ENCODE data around the gene ENAH.
"Not testable (repeated sequence)": the region's sequence is repeated elsewhere in the genome, so short reads cannot be mapped to it uniquely, and the experiment has no call there.

The ENAH gene

DNA sequence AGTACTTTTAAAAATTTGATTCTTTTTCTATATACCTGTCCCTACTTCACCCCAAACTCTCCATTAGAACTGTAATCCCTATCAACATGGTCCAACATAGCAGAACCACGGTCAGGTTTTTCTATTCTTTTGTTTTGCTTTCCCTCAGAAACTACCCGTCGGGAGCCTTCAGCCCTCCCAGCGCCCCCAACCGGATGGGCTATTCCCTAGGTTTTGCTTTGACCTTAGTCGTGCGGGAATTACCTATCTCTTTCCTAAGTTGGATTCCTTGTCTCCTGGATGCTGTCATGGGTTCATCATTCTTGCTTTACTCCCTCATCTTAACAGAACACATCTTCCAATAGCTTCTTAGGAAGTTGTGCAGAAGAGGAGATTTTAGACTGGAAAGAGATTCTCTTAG is 127.5 kb downstream of the ENAH start:
- DNase-seq (ENCODE audit: low spot score) = no peak

DNA sequence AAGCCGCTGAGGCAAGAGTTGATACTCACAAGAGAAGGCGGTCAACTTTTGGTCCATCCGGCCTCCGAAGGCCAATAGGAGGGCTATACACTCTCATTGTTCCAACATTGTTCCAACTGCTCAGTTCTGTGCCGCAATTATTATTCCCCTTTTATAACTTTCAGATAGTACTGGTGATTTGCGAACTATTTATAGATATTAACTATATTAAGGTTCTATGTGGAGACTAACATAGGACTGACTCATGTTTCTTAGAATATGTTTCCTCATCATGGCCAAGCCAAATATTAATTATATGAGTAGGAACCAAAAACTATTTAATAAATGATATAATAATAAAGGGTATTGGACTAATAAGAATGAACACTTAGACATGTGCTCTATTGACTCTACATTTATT is 128.4 kb downstream of the ENAH start:
- DNase-seq (ENCODE audit: low spot score) = no peak

DNA sequence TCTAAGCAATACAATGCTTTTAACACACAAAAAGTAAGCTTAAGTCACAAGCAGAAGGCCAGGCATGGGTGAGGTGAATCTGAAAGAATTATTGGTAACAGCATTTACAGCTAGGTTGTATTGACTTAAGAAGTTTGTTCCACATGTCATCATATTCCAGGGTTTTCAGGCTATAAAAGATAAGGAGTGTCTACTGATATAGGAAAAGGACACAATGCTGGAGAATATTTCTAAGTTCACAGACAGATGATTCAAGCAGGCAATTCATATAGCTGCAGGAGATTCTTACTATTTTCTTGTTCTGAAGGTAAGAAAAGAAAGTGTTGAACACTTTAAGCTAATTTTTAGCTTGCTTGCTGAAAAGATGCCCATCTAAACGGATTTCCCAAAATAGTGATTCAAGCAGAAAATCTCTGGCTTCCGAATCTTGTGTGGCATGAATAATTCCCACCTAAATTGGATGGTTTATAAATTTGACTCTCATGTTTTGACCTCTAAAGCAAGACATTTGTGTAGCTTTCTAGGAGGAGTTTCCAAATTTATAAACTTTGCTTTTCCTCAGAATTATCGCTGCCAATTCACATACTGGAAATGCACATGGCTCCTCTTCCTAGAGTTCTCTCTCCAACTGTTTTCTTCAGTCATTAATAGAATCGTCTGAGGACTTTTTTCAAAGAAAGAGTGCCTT is 129.5 kb downstream of the ENAH start:
- DNase-seq (ENCODE audit: low spot score) = no peak

DNA sequence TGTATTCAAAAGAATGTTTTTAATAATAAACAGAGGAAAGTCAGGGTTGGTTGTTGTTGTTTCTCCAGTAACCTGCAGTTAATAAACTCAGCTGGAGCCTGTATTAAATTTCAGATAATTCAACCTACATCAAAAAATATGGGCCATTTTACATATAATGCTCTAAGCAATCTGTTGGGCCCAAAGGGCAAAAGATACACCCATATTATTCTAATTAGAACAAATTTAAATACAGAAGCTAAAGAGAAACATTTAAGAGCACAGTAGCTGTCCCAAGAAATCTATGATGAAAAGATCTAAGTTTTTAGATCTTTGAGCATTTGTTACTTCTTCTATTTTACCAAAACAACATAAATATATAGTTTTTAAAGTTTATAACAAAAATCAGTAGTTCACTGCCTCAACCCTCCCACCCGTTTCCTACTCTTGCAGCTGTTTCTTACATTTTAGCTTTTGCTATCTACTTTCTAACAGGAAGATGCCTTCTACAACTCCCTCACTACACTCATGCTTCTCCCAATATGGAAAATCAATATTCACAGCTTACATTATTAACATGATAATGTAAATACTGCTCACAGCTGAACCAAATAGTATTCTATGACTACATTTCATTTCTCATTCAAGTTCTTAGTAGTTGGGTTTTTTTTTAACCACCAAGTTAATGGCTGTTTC is 130.2 kb downstream of the ENAH start:
- no peak for DNase-seq (ENCODE audit: low spot score)

DNA sequence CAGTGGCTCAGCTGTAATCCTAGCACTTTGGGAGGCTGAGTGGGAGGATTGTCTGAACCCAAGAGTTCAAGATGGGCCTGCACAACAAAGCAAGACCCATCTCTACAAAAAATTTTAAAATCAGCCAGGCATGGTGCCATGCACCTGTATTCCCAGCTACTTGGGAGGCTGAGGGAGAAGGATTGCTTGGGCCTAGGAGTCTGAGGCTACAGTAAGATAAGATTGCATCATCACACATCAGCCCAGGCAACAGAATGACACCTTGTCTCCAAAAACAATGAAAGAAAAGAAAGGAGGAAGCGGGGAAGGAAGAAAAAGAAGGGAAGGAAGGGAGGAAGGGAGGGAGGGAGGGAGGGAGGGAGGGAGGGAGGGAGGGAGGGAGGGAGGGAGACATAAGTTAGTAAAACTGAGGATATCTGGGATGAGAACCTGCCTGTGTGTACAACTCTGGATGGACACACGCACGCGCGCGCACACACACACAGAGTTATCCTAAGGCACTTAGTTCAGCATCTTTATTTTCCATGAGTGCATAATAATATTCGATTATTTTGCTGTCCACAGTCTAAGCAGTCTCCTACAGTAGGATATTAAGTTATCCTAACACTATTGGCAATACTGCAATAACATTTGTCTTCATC is 132.2 kb downstream of the ENAH start:
- no peak for DNase-seq (ENCODE audit: low spot score)

DNA sequence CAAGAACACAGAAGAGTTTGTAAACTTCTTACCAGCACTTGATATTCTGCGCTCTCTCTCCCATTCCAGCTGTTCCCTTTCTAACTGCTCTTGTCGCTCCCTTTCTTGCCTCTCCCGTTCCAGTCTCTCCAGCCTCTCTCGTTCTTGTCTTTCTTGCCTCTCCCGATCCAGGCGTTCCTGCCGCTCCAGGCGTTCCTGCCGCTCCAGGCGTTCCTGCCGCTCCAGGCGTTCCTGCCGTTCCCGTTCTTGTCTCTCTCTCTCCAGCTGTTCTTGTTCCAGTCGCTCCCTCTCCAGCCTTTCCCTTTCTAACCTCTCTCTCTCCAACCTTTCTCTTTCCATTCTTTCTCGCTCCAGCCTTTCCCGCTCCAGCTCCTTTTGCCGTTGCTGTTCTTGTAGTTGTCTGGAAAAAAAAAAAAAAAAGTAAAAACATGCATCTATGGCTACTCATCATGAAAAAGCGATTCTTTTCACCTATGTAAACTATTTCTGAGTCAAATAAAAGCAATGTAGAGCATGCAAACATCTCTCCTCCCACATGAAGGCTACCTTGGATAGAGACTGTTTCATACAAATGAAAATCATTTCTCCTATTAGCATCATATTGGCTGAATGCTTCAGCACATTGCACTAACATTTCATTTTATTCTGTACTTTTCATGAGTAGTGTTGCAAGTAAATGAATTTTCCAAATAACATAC is 133.6 kb downstream of the ENAH start:
- no peak for DNase-seq (ENCODE audit: low spot score)

DNA sequence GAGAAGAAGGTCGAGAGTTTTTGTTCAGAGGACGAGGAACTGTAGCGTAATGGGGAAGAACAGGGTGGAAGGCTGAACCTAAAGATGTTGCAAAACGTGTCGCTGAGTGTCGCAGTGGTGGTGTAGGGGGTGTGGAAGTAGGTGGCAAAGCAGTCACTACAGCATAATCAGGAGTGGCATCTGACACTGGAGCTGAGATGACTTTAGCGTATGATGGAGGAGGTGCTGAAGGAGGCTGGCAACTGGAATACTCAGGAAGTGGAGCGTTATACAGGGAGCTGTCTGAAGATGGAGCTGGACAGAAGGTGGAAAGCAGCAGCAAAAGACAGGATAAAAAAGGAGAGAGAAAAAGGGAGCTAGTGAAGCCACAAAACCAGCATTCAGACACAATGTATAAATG is 135.2 kb downstream of the ENAH start:
- peak; percentile 50 for DNase-seq (ENCODE audit: low spot score)

DNA sequence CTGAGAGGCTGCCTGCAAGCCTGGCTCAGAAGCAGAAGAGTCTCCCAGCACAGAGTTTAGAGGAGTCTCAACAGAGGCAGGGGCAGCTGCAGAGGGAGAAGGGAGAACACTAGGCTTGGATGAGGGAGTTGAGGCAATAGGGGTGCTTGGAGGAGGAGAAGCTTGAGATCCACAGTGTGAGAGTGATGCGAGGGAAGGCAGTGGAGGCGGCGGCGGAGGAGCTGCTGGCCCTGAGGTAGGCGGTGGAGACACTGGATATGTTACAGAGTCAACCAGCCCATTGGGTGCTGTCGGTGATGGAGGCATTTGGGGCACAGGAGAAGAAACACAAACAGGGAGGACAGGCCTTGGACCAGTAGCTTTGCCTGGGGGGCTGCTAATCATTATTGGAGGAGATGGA is 135.7 kb downstream of the ENAH start:
- DNase-seq (ENCODE audit: low spot score) = no peak

DNA sequence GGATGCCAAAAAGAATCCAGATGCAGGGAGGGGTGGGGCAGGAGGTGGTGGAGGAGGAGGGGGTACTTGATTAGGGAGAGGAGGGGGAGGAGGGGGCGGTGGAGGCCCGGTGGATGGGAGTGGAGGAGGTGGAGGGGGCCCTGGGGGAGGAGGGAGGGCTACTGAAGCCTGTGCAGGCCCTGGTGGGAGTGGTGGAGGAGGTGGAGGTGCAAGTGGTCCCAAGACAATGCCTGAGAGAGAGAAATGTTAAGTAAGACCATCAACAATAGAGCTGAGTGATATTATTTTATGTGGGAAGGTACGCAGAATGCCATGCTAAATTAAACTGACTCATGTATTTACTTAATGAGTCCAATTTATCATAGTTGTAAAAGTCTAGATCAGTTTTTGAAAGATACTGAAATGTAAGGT is 138.2 kb downstream of the ENAH start:
- DNase-seq (ENCODE audit: low spot score) = no peak

DNA sequence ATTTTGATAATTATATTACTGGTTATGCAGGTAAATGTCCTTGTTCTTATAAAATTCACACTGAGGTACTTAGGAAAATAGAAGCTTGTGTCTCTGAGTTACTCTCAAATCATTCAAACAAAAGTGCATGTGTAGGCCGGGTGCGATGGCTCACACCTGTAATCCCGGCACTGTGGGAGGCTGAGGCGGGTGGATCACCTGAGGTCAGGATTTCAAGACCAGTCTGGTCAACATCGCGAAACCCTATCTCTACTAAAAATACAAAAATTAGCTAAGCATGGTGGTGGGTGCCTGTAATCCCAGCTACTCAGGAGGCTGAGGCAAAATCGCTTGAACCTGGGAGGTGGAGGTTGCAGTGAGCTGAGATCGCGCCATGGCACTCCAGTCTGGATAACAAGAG is 139.3 kb downstream of the ENAH start:
- not testable (repeated sequence) for DNase-seq (ENCODE audit: low spot score)

DNA sequence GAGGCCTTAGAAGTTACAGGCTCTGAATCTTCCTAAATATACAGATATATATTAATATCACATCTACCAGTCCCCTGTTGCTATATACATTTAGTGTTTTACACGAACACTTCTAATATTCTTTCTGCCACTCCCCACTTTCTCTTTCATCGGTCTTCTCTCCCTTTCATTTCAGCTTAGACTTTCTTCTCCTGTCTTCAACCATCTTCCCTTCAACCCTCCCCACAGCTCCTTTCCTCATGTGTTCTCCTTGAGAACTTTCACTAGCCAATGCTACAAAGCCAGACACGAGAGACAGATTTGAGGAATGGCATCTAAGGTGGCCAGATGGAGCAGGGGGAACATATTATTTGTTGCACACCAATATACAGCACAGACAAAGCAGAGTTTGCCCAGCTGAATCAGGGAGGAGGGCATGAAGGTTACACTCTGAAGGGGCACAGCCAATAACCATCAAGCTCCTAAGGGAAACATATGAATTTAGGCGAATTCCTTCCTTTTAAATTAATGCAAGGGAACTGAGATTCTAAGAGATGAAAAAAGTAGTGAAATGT is 141.0 kb downstream of the ENAH start:
- DNase-seq (ENCODE audit: low spot score) = no peak

DNA sequence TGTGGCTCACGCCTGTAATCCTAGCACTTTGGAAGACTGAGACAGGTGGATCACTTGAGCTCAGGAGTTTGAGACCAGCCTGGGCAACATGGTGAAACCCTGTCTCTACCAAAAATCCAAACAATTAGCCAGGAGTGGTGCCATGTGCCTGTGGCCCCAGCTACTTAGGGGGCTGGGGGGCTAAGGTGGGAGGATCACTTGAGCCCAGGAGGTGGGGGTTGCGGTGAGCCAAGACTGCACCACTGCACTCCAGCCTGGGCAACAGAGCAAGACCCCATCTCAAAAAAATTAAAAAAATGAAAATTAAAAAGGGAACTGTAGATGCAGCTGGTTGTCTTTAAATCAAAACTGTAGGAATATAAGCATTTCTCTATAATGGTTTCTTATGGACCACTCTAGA is 142.2 kb downstream of the ENAH start:
- not testable (repeated sequence) for DNase-seq (ENCODE audit: low spot score)

DNA sequence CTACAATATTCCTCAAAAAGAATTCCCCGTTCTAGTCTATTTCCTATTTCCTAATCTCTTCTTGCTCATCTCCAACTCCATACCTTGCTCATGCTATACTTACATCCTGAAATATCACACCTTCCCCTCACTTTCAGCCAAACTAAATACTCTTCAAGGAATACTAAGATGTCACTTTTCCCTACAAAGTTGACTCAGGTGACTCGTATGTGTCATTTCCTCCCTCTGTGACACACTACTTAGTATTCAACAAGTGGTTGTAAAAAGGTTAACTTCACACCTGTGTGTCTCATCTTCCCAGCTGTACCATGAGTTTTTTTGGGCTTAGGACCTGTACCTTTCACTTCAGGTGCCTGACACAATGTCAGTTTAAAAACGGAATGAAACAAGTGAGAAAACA is 143.2 kb downstream of the ENAH start:
- DNase-seq (ENCODE audit: low spot score) = no peak

DNA sequence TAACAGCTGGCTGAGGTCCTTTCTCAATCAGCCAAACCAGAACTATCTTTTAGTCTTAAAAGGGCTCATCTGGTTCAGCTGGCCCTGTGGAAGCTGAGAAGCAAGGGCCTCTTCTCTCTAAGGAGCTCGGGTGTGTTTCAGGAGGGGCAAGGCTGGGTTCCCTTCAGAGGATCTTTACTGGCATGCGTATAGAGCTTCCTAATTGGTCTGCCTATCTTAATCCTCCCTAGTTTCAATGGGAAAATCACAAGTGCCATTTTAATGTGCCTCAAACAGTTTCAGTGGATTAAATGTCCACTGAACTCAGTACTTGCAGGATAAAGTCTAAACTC is 143.6 kb downstream of the ENAH start:
- DNase-seq (ENCODE audit: low spot score) = no peak

DNA sequence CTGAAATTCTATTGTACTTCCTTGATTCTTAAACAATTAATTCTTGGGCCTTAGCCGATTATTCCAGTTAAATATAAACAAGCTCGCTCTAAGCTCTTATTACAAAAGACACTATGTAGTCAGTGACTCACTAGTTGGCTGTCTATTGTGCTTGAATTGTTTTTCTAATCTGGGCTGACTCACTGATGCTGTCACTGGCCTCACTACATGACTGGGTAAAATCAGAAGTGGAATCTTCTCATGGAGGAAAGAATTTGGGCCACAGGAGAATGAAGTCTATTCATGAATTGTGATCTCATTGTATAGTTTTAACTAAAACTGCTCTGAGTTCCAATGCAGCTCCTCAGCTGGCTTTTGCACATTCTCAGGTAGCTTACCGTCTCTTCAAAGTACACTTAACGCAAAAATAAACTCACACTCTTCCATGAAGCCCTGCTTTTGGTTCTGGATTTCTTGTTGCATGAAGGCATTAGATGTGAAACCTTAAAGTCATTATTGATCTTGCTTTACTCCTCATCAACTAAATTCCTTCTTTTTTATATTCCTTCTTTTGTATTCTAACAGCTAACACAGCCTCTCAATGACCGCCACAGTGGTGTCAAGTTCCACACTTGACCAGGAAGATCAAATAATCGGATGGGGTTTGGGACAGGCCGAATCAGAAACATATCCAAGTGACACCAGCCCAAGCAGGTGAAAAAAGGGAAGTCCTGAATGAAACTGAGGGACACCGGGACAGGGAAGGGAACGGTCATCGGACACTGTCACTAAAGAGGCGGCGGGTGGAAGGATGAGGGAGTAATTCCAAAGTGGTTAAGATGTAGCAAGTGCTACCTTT is 144.2 kb downstream of the ENAH start:
- DNase-seq (ENCODE audit: low spot score) = peak; percentile 59

DNA sequence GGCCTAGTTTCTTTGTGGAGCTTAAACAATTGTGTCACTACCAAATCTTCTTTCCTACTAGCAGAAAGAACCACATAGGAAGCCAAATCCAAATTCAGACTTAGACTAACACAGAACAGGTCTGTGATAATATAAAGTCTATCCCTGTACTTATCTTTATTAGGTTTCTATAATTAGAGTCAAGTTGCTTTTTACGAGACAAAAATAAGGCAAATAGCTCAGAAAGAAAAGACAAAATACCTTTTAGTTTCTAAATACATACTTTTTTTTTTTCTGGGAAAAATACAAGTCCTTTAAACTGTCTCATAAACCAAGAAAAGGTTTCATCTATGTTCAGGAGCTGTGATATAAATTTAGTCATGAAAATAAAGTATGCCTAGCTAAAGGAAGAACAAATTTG is 146.2 kb downstream of the ENAH start:
- no peak for DNase-seq (ENCODE audit: low spot score)

DNA sequence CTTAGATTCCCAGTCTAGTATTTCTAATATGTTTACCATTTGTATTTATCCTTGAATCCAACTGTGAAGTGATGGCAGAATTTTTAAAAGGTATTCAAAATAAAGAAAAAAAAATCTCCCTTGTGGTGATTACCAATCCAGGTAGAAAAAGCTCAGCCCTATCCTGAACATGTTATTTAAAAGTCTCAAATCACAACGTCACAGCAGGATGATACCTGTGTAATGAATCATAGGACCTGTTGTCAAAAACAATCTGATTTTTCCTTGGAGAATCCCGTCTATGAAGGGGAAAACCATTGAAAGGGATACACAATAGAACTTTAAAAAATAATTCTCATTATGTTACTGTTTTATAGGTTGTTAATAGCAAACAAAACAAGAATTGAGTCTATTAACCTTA is 148.1 kb downstream of the ENAH start:
- no peak for DNase-seq (ENCODE audit: low spot score)

DNA sequence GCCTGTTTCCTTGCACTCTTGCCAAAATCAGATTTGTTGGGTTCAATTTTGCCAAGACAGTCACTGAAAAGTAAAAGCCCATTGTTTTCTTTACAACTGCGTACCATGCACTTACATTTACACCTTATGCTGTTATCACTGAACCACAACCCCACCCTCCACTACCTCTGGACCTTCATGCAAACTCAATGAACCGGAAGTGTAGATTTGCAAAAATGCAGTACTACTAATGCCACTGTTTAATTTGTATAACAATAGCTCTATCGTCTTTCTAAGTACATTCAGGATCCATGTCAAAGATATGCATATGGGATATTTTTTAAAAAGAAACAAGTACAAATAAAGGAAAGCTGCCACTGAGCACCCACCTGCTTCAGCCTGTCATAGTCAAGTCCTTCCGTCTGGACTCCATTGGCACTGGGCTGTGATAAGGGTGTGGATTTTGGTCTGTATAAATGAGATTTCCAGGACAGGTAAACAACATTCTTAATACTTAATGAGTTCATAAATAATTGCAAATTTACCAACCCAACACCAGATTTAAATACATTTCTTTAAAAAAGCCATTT is 152.2 kb downstream of the ENAH start:
- no peak for DNase-seq (ENCODE audit: low spot score)

DNA sequence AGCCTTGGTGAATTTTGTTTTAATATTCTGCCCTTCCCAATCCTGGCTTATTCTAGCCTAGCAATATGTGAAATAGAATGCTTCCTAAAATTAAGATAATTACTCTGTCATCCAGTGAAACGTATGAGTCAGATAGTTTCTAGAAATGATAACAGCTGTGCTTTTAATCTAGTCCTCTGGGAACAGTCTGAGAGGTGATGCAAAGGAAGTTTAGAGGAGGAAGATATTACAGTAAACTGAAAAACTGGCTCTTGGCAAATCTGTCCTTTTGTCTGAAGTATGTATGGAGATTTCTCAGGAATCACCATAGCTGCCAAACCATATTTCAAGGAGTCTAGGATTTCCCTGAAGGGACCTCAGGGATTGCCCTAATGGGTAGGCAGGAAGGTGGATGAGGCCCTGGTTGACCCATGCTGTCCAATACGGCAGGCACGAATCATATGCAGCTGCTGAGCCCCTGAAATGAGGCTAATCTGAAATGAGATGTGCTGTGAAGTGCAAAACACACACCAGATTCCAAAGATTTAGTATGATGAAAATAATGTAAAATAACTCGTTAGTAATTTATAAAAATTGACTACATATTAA is 154.3 kb downstream of the ENAH start:
- peak; percentile 59 for DNase-seq (ENCODE audit: low spot score)

DNA sequence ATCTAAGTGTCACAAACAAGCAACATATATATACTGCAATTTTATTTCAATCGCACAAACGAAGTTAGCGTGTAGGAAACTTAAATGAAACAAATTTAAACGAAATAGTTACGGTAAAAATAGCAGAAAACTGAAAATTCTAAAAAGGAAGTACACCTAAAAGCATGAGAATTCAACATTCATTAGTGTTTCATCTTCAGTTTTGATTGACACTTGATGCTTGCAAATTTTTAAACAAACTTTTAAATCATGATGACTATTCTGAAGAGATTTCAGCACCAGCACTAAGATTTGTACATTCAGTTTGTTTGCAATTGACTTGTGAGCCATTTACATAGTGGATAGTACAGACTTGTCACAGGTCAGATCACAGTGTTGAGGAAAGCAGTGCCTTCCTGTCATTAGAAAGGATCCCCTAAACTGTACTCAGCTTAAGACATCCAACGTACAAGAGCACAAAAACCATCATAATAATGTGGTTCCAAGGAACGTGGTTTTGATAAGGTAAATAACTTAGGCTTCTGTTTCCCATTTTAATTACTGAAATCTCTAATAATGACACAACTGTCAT is 158.0 kb downstream of the ENAH start:
- DNase-seq (ENCODE audit: low spot score) = no peak
